GM18951 (cell line): ENCODE data around the gene SNX10.

Experiments used
- POLR2A ChIP-seq: IDR thresholded peaks from 4 replicates; pipeline ENCODE4 v1.6.1; 2011; ENCODE audit warnings: mild to moderate bottlenecking; ENCODE audit not compliant: insufficient read length, insufficient read depth; ENCODE audit errors: extremely low read depth
- in situ Hi-C: fragments of 300-500 bp; cut with MboI; formaldehyde crosslinking; loops from one replicate; pipeline ENCODE4 v1.12.0; 2022; ENCODE audit warnings: low sequenced_read_pairs, mixed read lengths, inconsistent platforms; ENCODE audit not compliant: unreplicated experiment

SNX10 gene

DNA sequence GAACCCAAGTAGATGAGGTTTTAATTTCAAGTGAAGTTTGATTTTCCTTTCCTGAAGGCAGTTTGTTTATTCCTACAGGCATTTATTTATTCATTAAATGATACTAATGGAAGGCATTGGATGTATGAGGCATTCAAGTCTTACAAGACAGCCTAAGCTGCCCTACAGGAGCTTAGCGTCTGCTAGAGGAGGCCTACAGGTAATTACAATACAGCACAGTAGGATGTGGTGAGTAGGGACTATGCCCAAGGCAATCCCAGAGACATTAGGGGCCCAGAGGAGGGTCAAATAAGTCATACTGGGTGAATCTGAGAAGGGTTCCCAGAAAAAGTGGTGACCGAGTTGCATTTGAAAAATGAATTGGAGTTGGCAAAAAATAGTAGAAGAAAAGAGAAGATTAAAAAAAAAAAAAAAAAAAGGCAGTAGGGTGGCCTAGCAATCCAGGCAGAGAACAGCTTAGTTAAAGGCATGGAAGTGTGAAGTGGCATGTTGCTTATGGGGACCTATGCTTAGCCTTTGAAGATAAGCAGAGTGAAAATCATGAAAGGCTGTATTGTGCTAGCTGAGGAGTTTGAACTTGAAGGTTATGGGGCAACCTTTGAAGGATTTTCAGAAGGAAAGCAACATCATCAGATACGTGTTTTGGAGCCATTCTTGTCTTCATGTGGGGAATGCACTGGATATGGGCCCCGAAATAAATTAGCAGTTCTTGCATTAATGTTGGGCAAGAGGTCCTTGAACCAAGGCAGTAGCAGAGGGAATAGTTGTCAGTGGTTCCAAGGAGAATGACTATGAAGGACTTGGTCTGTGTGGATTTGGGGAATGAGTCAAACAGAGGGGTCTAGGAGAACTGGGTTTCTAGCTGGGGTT lies 65.5 kb downstream of the SNX10 start:
- in situ Hi-C loops: no loop called here
- TF ChIP-seq POLR2A: no peak

DNA sequence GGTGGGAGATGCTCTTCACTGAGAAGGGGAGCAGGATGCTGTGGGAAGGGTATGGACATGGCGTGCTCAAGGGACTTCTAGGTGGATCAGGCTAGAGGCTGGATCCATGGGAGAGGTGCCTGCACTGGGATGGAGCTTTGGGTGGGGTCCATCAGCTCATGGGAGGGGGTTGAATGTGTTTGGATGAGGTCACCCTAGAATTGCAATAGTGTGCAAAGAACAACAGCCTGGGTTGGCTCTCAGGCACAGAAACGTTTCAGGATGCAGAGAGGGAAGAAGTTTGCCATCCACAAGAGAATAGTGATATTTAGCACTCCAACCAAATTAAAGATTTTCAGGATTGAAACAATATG lies 66.1 kb downstream of the SNX10 start:
- in situ Hi-C loops: no loop called here

DNA sequence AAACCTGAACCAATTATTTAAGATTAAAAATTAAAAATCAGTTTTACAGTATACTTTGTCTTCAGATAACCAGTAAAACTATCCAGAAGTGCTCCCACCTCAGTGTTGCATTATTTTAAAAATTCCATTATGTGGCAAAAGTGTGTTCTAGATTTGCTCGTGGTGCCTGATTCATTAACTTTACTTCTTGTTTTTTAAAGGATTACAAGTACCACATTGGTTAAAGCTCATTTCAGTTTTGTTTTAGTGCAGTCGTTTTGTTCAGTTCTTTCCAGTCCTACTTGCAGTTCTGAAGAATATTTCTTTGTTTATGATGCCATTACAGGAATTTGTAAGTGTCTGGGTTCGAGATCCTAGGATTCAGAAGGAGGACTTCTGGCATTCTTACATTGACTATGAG lies 69.0 kb downstream of the SNX10 start:
- no peak for TF ChIP-seq POLR2A
- in situ Hi-C loops: loop anchor here (10.0 kb wide), 3 partner anchors 166 to 466 kb away; no protein-coding TSS in a partner anchor

More for the DNA sequence above, 66.1 kb downstream of the SNX10 start:
- no peak for TF ChIP-seq POLR2A

- in situ Hi-C loops: loop anchor here (10.0 kb wide), 3 partner anchors 167 to 467 kb away; no protein-coding TSS in a partner anchor
- TF ChIP-seq POLR2A: no peak
Observed at GRCh38 chr7:26361637-26362036, 70.0 kb downstream of the SNX10 start.

DNA sequence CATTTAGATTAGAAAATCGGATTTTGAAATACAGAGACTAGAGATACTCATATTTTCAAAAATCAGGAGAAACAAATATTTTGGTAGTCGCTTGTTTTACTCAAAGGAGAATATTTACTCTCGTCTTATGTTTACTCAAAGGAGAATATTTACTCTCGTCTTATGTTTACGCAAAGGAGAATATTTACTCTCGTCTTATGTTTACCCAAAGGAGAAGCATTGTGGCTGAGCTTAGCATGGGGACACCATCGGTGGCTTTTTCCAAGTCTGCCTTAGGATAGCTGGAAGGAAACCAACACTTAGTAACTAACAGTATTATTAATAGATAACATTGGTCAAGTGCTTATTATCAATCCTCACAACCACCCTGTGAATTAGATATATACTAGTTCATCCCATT lies 71.8 kb downstream of the SNX10 start:
- in situ Hi-C loops: loop anchor here (10.0 kb wide), 3 partner anchors 169 to 469 kb away; no protein-coding TSS in a partner anchor
- no peak for TF ChIP-seq POLR2A

DNA sequence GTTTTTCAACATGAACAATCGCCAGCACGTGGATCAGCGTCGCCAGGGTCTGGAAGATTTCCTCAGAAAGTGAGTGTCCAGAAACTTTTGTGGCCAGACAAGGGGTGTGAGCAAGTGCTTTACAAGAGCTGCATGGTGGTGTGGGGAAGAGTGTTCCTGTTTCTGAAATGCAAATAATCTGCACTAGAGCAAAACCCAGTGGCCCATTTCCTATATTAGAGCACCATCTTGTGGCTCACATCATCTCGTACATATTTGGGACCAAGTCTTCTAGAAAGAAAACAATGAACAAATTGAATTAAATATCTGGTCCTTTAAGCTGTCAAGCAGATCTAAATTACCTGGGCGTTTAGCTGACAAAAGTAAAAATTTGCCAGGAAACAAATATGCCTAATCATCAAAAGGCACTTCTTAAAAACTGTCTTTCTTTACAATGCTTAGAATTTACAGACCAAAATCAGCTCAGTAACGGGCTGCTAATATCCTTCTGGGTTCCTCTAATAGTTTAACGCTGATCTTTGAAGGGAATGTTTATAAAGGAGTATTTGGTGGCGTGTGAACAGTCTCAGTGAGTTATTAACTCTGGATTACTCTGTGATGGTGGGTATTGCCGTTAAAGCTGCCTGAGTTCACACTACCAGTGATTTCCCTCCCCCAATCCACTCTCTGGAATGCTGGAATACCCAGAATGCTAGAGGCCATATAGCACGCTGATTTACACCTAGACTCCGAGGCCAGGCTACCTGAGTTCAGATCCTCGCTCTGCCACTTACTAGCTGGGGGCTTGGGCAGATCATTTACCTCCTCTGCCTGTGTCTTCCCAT lies 73.6 kb downstream of the SNX10 start:
- in situ Hi-C loops: loop anchor here (10.0 kb wide), 3 partner anchors 170 to 470 kb away; no protein-coding TSS in a partner anchor
- TF ChIP-seq POLR2A: no peak

GRCh38 chr7:26365901-26366275 lies 74.2 kb downstream of the SNX10 start:
- TF ChIP-seq POLR2A: no peak
- in situ Hi-C loops: loop anchor here (10.0 kb wide), 3 partner anchors 171 to 471 kb away; no protein-coding TSS in a partner anchor

- in situ Hi-C loops: loop anchor here (10.0 kb wide), 3 partner anchors 172 to 472 kb away; no protein-coding TSS in a partner anchor
Observed at GRCh38 chr7:26367219-26367711, 75.6 kb downstream of the SNX10 start.

GRCh38 chr7:26368542-26368941 lies 76.9 kb downstream of the SNX10 start:
- TF ChIP-seq POLR2A: no peak
- in situ Hi-C loops: loop anchor here (10.0 kb wide), 3 partner anchors 174 to 474 kb away; no protein-coding TSS in a partner anchor

More at GRCh38 chr7:26367219-26367711, 75.6 kb downstream of the SNX10 start:
- no peak for TF ChIP-seq POLR2A

DNA sequence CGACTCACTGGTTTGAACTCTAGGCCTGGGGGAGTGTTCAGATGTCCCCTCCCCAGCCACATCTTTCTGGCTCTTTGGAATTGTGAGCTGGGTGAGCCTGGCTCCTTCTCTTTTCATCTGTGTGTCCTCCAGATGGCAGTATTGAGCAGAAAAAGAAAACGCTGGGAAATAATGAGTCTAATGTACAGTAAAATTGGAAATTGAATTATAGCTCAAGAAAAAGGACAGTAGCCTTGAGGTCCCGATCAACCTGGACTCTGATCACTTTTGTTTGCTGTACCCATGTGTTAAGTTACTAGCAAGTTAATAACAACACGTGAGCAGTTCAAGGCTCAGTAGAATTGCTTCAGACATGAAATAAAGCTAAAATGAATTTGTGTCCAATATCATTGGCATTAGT lies 77.9 kb downstream of the SNX10 start:
- no peak for TF ChIP-seq POLR2A
- in situ Hi-C loops: loop anchor here (10.0 kb wide), 3 partner anchors 175 to 475 kb away; no protein-coding TSS in a partner anchor

- in situ Hi-C loops: loop anchor here (10.0 kb wide), 2 partner anchors 285 to 785 kb away; partner anchors contain the start of genes HOXA3 and HOXA7
- no peak for TF ChIP-seq POLR2A
Observed at GRCh38 chr7:26370011-26370410, 78.3 kb downstream of the SNX10 start.

- in situ Hi-C loops: loop anchor here (10.0 kb wide), 2 partner anchors 283 to 783 kb away; partner anchors contain the start of genes HOXA3 and HOXA7
Observed at GRCh38 chr7:26372249-26372648, 80.6 kb downstream of the SNX10 start.

DNA sequence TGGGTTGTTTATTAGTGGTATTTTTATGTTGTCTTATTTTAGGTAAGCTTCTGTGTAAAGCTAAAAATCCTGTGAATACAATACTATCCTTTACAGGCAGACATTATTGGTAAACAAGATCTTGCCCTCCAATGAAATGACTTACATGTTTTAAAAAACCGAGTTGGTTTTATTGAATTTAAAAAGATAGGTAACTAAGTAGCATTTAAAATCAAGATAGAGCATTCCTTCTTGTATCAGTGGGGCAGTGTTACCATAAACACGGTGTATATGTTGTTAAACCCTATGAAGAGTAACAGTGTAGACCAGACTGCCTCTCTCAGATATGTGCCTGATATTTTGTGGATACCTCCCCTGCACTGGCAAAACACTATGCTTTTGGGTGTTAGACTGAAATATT lies 81.0 kb downstream of the SNX10 start:
- no peak for TF ChIP-seq POLR2A
- in situ Hi-C loops: loop anchor here (10.0 kb wide), 2 partner anchors 282 to 782 kb away; partner anchors contain the start of genes HOXA3 and HOXA7

More at GRCh38 chr7:26372249-26372648, 80.6 kb downstream of the SNX10 start:
- no peak for TF ChIP-seq POLR2A
